Kidney (tissue), 14 donors: ENCODE results near the gene TANGO2. TPM values are rescaled to one million over a fixed set of nuclear protein-coding genes. Genes with fewer than 3 reads are reported as not detected.
A peak's percentile ranks its signal among the peaks of the same experiment; 100 is the strongest.

Experiments
- DNase-seq, 5 donors: peaks; one replicate each; pipeline ENCODE4 v3.0.0-alpha.2; 2013 to 2020
- FAIRE-seq: peaks from 2 replicates; lab custom pipeline; 2012; peaks lifted over from hg19 to GRCh38; lab: Jason Lieb, UNC
- H3K27ac ChIP-seq, 2 donors: one replicate each; pipeline ENCODE4 v1.7.0; 2013; ENCODE audit warnings: low read depth in 2 of 2, low read length in 2 of 2, inconsistent platforms in 1 of 2
- H3K27me3 ChIP-seq: one replicate; pipeline ENCODE4 v1.7.1; 2013; ENCODE audit warnings: low read length, inconsistent platforms; ENCODE audit not compliant: control insufficient read depth, insufficient read depth
- H3K36me3 ChIP-seq, 3 donors: one replicate each; pipeline versions ENCODE4 v1.7.0 to v1.7.1; 2013; ENCODE audit warnings: low read length in 3 of 3, control low read depth in 1 of 3, inconsistent platforms in 1 of 3; ENCODE audit not compliant: insufficient read depth in 3 of 3, control insufficient read depth in 2 of 3
- H3K4me1 ChIP-seq, 3 donors: one replicate each; pipeline versions ENCODE4 v1.7.0 to v1.7.1; 2013; ENCODE audit warnings: low read length in 3 of 3, inconsistent platforms in 1 of 3, low read depth in 1 of 3; ENCODE audit not compliant: control insufficient read depth in 2 of 3, insufficient read depth in 2 of 3
- H3K4me3 ChIP-seq, 3 donors: one replicate each; pipeline versions ENCODE4 v1.7.0 to v1.8.1; 2013; ENCODE audit warnings: low read length in 3 of 3, control low read depth in 1 of 3, inconsistent platforms in 1 of 3
- H3K9ac ChIP-seq, 3 donors: one replicate each; pipeline versions ENCODE4 v1.7.0 to v1.7.1; 2013; ENCODE audit warnings: low read length in 3 of 3, control low read depth in 1 of 3, inconsistent platforms in 1 of 3
- H3K9me3 ChIP-seq, 3 donors: one replicate each; pipeline versions ENCODE4 v1.7.0 to v1.7.1; 2013; ENCODE audit warnings: low read length in 3 of 3, control low read depth in 1 of 3, inconsistent platforms in 1 of 3; ENCODE audit not compliant: control insufficient read depth in 2 of 3, insufficient read depth in 1 of 3
- CTCF ChIP-seq: IDR thresholded peaks from 3 replicates; pipeline ENCODE4 v1.5.1; 2012; ENCODE audit warnings: mild to moderate bottlenecking, moderate library complexity, borderline replicate concordance; ENCODE audit not compliant: insufficient read depth; ENCODE audit errors: extremely low read depth
- intact Hi-C: fragments of 100-400 bp; cut with DNase I; formaldehyde crosslinking; loops from one replicate; pipeline ENCODE4 v1.11.1; 2022
- polyA plus RNA-seq: library from polyadenylated mRNA; stranded (reverse); fragments of 350-450 nt; fragmentation: Illumina TruSeq; extraction: RNeasy Lipid Tissue Mini Kit (QIAGEN cat#74804); gene quantifications from one replicate; pipeline ENCODE4 v1.2.3, GENCODE V29; 2014; ENCODE audit warnings: low read depth, low replicate concordance; ENCODE audit not compliant: insufficient read depth
- total RNA-seq: library from RNA; stranded (reverse); fragmentation: NEBNext Ultra II Directional; extraction: Animal tissue kit (Norgen Biotek cat#: 25700); gene quantifications from one replicate; pipeline ENCODE4 v1.2.1, GENCODE V29; 2021
- donor health status: control.
- donor health status: control.
- donor health status: control.
- donor health status: control.
- donor health status: control.
- donor health status: DM: yes; HTN: yes; CAD: no.
- donor health status: Normal renal cell carcinoma (clear cell type).

Gene TANGO2
- total and polyA plus RNA-seq, 2 donors from 2014 or later, result 27.7 to 37.3 TPM

GRCh38 chr22:20026996-20027601, 6.2 kb downstream of the TANGO2 start:
- H3K4me1 ChIP-seq, result peaks cover 0 to 16% (median 3%) of the 10 kb centered on the region in 3 donors
- no peak overlapping the region for H3K4me3 ChIP-seq
- DNase-seq (peak in 1 of 5 donors; percentile 37), FAIRE-seq (no peak)
- H3K27ac ChIP-seq, result no peak overlapping the region
- H3K9me3 ChIP-seq, result no peaks in the 10 kb centered on the region
- H3K27me3 ChIP-seq, result no peaks in the 10 kb centered on the region
- intact Hi-C loops, result loop anchor here (10.0 kb wide), 1 partner anchor 88 kb away; the partner anchor contains the start of genes RANBP1 and TRMT2A
- H3K9ac ChIP-seq, result no peak overlapping the region
- no peaks in the 10 kb centered on the region for H3K36me3 ChIP-seq
- TF ChIP-seq CTCF, result no peak

GRCh38 chr22:20027966-20028854, 7.3 kb downstream of the TANGO2 start:
- Histone ChIP-seq H3K4me3 (no peak overlapping the region), H3K27ac (no peak overlapping the region), H3K4me1 (peaks cover 0 to 18% (median 0%) of the 10 kb centered on the region in 3 donors), H3K9me3 (no peaks in the 10 kb centered on the region), H3K27me3 (no peaks in the 10 kb centered on the region), H3K36me3 (no peaks in the 10 kb centered on the region), H3K9ac (no peak overlapping the region)
- TF ChIP-seq CTCF, result no peak
- peak in 1 of 5 donors; percentile 17 for DNase-seq
- FAIRE-seq, result no peak
- intact Hi-C loops, result loop anchor here (10.0 kb wide), 1 partner anchor 87 kb away; the partner anchor contains the start of genes RANBP1 and TRMT2A

- FAIRE-seq, result no peak
- Histone ChIP-seq H3K27ac (no peak overlapping the region), H3K4me3 (no peak overlapping the region), H3K9me3 (no peaks in the 10 kb centered on the region), H3K36me3 (no peaks in the 10 kb centered on the region), H3K27me3 (no peaks in the 10 kb centered on the region), H3K4me1 (peaks cover 0 to 22% (median 0%) of the 10 kb centered on the region in 3 donors), H3K9ac (no peak overlapping the region)
- TF ChIP-seq CTCF, result no peak
- intact Hi-C loops, result loop anchor here (10.0 kb wide), 1 partner anchor 86 kb away; the partner anchor contains the start of genes RANBP1 and TRMT2A
- no peak for DNase-seq
These were observed 8.1 kb downstream of the TANGO2 start for GRCh38 chr22:20028855-20029549.
